ENCODE measurements around the gene SSBP3.

GRCh38 chr1:54260810-54261209 lies 145.4 kb downstream of the SSBP3 start:
- TF ChIP-seq CTCF (IDR thresholded peaks at IDR 0.05) (no peak), EP300 (IDR thresholded peaks at IDR 0.05) (no peak)
